Activated T-cell treated with anti-CD3 and anti-CD28 coated beads for 48 hours (primary cell): ENCODE measurements around the gene TMEM120B.
A peak's percentile ranks its signal among the peaks of the same experiment; 100 is the strongest.
"Not testable (repeated sequence)": the region's sequence is repeated elsewhere in the genome, so short reads cannot be mapped to it uniquely, and the experiment has no call there.

Experiments
- DNase-seq: peaks from one replicate; pipeline ENCODE4 v3.0.0-alpha.2; 2020; ENCODE audit warnings: low read depth

TMEM120B gene

DNA sequence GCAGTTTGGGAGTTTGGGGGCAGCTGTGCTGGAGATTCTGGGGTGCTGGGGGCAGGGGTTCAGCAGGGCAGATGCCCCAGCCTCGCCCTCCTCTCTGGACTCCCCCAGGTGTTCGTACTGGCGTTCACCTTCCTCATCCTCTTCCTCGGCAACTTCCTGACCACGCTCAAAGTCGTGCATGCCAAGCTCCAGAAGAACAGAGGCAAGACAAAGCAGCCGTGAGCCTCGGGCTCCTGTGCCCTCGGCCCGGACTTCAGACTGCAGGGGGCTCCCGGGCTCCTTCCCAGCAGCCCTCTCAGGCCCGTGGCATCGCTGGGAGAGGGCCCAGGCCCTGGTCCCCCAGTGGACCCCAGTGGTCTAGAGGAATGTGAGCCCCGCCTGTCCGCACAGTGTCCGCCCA, 62.9 kb downstream of the TMEM120B start:
- DNase-seq, result no peak

DNA sequence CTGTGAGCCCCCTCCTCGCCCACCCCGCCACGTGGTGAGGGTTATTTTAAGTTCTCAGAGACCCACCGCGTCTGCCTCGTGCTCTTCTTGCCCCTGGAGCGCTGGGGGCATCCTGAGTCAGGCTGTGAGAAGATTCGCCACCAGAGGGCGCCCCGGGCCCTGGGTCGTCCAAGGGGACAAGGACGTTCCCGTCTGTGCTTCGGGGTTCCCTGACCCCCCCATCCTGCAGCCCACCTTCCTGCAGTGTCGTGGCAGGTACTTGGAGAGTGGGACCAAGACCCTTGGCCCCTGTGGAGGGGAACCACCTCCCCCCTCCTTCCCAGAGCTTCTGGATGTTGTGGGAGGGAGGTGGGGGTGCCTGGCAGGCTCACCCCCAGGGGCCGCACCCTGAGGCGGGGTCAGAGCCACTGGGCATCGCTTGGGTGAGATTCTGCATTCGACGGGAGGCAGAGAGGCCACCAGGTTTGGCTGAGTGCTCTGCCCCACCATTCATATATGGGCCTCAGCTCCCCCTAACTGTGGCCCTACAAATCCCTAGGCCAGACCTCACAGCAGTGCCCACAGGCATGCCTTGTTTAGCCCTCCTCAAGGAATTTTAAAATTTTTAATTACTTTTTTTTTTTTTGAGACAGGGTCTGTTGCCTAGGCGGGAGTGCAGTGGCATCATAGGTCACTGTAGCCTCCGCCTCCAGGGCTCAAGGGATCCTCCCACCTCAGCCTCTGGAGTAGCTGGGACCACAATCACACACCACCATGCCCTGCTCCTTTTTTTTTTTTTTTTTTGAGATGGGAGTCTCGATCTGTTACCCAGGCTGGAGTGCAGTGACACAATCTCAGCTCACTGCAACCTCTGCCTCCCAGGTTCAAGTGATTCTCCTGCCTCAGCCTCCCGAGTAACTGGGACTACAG, 63.9 kb downstream of the TMEM120B start:
- DNase-seq, result peak; percentile 85

DNA sequence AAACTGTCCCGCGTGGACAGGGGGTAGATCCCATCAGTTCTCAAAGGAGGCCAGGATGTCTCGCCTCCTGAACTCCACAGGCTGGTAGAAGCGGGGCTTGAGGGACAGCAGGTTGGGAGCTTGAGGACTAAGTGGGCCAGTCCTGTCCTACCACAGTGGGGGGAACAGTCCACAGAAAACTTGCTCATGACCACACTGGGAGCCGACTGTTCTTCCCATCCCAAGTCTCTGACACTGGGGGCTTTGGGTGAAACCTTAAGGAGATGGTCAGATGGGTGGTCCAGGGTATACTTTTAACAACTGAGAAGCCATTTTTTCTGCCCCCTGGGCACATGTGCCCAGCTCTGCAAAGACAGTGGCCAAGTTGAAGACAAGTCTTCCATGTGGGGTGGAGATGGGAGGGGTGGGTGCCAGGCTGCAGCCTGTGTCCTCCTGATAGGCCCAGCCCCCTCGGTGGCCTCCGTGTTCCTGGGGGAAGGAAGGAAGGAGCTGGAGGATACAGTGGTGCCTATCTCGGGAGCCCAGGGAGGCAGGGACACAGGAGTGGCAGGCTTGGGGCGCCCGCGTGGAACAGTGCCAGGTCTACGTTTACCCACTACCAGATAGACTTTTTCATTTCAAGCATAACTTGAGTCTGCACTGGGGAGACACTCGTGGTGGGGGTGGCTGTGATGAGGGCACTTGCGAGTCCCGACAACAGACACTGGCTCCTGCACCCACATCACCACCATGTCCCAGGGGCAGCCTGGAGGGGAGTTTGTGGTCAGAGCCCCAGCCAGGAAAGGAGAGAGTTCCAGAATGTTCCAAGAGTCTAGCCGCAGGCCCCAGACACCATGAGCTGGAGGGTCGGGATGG, 66.2 kb downstream of the TMEM120B start:
- no peak for DNase-seq

DNA sequence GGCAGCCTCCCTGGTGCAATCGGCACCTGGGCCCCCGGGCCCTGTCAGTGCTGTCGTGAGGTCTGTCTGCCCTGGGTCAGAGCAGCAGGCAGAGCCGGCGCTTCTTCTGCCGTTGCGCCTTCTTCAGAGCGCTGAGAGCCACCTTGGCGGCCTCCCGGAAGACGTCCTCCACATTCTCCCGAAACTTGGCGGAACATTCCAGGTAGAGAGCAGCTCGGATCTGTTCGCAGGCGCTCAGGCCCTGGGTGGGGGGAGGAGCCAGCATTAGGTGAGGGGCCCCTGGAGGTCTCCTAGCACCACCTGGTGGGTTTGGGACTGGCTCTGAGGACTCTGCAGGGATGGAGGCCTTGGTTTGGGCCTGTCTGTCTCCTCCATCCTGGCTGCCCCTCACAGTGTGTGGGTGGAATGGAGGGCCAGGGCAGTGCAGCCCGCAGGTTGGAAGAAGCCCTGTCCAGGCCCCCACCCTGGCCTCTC, 66.9 kb downstream of the TMEM120B start:
- no peak for DNase-seq

DNA sequence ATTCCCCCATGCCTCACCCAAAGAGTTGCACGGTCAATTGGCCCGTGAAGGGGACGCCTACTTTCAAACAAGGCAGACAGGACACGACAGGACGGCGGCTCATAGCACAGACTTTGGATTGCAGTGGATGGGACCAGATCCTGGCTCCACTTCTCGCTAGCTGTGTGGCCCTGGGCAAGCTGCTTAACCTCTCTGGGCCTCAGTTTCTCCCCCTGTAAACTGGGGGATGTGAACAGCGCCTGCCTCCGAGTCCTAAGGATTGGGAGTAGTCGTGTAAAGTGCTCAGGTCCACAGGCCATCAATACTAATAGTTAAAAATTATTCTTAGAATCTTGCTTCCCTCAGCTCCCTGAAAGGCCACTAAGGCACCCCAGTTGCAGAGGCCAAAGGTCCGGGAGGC, 67.9 kb downstream of the TMEM120B start:
- no peak for DNase-seq

DNA sequence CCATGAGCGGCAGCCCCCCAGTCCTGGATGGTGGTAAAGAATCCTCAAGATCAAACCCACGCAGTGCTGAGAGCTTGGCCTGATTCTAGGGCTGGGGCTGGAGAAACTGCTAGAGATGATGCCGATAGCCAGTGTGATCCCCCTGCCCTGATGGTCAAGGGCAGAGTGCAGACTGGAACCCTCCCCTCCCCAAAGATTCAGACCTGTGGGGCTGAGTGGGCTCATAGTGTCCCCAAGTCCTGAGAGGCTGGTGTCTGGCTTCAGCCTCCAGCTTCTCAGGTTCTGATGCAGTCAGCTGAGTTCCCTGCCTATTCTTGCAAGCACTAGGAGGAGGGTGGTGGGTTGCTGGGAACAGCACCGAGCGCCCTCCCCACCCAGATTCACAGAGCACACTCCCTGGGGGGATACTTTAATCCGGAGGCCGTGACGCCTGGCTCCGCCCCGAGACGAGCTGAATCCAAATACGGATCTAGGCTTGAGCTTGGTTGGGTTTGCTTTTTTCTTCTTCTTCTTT, 69.0 kb downstream of the TMEM120B start:
- no peak for DNase-seq

DNA sequence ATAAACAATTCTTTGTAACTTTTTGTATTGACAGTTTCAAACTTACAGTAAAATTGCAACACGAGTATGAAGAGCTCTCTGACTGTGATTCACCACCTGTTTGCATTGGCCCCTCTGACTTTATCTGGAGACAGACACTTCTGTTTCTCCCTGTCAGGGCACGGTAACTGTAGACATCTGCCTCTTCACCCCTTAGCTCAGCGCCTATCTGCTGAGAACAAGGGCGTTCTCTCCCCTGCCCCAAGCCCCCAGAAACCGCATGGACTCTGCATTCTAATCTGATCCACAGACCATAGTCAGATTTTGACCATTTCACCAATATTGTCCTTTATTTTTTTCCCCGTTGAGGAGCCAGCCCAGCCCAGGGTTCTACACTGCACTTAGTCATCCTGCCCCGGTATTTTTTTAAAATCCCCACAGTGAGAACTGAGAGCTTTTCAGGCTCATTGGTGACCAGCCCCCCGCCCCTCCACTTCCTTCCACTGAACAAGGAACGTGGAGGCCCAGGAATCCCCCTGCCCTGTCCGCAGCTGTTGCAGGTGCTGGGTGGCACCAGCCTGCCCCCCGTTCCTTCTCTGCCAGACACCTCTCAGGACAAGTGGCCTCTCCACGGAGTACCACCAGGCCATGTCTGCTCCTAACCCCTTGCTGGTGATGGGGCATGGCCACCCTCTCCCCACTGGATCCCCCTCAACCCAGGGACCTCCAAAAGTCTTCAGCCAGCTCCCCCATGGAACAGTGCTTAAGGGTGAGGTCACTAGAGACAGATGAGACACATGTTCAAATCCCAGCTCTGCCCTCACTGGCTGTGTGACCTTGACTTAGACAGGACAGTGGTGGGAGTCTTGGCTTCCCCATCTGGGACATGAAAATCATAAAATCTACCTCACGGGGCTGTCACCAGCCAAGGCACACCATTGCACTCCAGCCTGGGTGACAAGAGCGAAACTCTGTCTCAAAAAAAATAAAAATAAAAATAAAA, 69.7 kb downstream of the TMEM120B start:
- DNase-seq, result no peak

DNA sequence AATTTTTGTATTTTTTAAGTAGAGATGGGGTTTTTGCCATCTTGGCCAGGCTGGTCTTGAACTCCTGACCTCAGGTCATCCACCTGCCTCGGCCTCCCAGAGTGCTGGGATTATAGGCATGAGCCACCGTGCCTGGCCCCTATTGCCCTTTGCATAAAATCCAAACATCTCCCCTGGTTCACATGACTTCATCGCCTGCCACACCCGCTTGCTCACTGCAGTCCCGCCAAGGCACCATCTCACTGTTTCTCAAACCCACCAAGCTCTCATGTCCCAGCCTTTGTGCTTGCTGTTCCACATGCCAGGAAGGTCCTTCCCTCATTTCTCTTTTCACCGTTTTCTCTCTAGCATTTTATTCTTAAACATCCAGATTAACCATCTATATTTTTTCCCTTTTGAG, 71.2 kb downstream of the TMEM120B start:
- DNase-seq, result no peak

DNA sequence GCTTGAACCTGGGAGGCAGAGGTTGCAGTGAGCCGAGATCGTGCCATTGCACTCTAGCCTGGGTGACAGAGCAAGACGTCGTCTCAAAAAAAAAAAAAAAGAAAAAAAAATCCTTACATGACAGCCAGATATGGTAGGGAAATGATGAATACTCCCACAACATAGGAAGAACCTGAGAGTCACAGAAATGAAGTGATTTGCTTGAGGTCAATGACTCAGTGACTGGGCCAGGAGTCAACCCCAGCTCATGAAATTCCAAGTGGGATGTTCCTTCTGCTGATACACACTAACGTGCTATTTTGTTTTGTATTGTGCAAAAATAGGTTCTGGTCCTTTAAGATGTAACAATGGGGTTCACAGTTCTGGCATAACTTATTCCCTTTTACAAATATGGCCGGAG, 71.9 kb downstream of the TMEM120B start:
- no peak for DNase-seq

DNA sequence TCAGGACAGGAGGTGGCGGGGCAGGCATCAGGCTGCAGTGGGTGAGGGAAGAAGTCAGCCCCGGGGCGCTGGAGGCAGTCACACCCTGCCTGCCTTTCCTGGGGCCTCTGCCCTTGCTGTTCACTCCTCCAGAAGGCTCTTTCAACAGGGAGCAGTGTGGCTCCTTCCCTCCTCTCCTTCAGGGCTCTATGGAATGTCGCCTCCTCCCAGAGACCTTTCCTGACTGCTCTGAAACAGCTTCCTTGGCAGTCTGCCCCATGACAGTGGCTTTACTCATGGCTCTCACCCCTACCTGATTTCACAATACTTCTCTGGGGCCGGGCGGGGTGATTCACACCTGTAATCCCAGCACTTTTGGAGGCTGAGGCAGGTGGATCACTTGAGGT, 73.9 kb downstream of the TMEM120B start:
- no peak for DNase-seq

DNA sequence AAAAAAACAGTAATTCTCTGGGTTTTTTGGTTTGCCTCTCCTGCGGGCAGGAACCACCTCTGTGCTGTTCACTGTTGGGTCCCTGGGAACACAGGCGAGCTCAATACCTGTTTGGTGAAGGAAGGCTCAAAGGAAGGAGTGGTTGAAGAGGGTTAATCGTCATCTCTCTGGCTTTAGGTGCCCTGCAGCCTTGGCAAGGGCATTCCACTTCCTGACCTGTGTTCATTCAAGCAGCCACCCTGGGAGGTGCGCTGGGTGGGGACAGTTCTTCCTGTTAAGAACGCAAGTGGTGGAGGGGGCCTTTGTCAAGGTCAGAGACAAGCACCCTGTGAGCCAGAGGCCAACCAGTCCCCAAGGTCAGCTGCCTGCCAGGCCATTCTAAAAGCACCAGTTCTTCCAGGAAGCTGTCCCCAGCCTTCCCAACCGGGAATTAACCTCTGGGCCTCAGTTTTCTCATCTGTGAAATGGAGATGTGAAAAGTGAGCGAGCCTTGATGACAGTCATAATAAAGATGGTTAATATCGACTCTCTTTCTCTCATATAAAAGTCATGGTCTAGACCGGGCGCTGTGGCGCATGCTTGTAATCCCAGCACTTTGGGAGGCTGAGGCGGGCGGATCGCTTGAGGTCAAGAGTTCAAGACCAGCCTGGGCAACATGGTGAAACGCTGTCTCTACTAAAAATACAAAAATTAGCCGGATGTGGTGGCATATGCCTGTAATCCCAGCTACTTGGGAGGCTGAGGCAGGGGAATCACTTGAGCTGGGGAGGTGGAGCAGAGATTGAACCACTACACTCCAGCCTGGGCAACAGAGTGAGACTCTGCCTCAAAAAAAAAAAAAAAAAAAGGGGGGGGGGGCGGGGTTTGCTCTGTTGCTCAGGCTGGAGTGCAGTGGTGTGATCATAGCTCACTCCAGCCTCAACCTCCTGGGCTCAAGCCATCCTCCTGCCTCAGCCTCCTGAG, 74.8 kb downstream of the TMEM120B start:
- no peak for DNase-seq

DNA sequence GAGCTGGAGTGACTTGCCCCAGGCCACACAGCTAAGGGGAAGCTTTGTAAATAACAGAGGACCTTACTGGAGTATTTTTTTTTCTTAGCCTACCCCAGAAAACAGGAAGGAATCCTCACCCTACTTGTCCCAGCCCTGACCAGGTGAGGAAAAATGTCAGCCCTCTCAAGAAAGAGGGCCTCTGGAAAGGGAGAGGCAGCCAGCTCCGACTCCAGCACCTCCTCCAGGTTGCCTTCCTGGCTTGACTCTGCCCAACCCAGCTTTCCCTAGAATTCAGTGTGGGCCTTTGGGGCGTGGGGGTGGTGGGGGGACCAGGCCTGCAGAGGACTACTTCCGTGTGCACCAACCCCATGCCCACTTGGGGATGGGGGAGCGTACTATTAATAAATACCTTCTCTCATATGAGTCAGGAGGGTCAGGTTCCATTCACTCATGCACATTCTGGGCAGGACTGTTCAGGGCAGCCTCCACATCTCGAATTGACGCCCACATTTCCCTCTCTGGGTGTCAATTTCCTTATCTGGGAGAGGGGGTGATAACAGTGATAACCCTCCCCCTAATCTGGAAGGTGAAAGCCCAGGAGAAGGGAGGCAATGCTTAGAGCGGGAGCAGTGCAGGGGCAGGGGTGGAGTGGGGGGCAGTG, 75.7 kb downstream of the TMEM120B start:
- no peak for DNase-seq

DNA sequence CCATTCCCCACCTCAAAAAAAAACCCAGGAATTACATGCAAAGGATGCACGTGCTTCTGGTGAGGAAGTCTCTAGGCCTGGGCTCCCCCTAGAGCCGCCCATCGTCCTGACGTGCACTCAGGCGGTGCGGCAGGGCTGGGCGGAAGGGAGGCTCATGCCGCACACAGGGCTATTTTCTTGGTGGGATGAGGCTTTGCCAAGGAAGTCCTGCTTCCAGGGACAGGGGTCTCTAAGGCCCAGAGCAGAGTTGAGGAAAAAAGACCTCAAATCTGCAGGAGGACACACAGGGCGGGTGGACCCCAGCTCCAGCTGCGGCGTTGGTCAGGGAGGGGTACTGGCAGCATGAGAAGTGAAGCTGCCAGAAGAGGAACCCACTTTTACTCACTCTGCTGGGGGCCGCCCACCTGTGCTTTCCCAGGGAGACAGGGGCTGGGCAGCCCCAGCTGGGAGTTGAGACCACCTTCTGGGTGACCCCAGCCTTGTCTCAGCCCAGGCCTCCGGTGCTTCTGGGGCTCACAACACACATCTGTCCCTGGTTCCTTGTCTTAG, 76.8 kb downstream of the TMEM120B start:
- no peak for DNase-seq

DNA sequence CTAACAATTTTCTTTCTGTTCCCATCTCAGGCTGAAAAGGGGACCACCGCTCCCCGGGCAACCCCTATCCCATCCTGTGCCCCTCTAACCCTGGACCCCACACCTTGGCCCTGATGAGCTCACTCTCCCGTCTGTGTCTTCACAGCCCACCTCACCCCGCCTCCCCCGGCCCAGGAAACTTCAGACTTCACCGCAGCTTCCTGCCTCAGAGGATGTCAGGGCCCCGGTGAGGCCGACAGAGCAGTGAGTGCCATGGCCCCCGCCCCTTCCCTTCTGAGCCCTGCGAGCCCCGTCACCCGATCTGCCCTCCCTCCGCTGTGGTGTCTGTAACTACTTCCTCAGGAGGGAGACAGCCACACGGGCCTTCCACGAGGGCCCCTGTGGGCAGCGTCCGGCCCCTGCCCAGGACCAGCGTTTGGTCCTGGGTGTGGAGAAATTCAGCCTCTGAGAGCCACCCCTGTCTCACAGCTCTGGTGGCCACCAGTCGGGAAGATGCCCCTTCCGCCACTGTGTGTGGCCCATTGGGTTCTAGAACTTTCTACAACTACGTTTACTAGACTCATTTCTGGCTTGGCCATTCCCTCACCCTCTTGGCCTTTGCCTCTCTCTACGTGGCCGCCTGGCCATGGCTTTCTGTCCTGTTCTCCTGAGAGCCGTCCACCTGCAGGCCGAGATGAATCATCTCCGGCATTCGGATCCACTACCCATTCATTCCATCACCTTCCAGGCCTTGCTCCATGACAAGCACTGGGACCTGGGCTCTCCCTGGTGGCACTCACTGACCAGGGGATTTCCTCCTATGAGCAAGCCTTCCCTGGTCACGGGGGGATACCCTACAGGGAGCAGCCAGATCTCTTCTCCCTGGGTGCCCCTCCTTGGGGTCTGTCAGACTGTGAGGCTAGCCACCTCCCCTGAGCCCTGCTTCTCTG, 77.5 kb downstream of the TMEM120B start:
- DNase-seq, result peak; percentile 90

DNA sequence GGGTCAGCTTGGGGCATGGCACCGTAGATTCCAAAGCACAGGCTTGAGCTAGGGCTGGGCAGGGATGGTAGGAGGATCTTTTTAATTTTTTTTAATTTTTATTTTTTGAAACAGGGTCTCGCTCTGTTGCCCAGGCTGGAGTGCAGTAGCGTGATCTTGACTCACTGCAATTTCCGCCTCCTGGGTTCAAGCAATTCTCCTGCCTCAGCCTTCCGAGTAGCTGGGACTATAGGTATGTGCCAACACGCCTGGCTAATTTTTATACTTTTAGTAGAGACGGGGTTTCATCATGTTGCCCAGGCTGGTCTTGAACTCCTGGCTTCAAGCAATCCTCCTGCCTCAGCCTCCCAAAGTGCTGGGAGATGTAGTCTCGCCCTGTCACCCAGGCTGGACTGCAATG, 78.2 kb downstream of the TMEM120B start:
- DNase-seq, result not testable (repeated sequence)

DNA sequence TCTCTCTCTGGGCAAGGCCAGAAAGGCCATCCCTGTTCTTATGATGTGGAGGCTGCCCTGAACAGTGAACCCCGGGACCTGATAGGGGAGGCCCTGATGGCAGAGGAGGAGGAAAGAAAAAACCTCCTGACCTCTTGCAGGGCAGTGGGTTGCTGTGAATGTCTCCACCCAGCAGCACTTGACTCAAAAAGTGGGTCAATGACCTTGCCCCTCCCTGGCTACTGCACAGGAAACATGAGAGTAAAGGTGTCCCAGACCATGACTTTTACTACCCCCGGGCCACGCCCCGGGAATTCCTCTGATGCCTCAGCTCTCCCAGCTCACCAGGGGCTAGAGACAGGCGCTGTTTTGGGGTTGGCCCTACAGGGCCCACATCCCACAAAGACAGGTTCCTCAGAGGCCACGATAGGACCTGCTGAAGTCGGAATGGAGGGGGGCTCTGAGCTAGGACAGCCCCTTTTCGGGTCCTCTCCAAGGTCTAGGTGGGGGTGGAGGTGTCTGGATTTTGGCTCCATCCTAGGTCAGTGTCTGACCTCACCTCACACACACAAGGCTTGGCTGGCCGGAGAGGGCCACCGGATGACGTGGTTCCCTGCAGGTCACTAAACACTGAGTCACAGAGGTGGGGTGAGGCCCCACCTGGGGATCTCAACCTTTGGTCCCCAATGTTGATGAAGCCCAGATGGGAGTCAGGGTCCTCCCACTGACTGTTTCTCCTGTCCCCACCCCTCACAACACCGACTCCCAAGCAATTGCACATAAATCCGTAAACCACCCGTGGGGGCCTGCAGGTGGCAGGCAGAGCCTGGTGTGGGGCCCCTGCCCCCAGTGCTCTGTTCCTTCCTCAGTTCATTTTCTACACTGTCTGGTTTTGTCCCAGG, 79.4 kb downstream of the TMEM120B start:
- no peak for DNase-seq
